MCF 10A (cell line): ENCODE measurements around the gene REG1B. TPM values are rescaled to one million over a fixed set of nuclear protein-coding genes. Genes with fewer than 3 reads are reported as not detected.

Experiments used
- BruUV-seq: library from RNA; stranded (reverse); fragments of 400-500 nt; replicated peaks from 2 replicates; lab custom pipeline; 2021; lab: Mats Ljungman, UMichigan
- CTCF ChIA-PET: fragments of 300-600 bp; sonication (Branson Sonifier 250); formaldehyde crosslinking; extraction: SDS; loops from one replicate; lab custom pipeline; 2021; ENCODE audit warnings: antibody characterized with exemption, inconsistent platforms; lab: Yijun Ruan, JAX
- POLR2A ChIA-PET: fragments of 300-600, 350-650 bp; sonication (Branson Sonifier 250); formaldehyde crosslinking; extraction: SDS; loops from one replicate; lab custom pipeline; 2020; ENCODE audit warnings: antibody characterized with exemption, inconsistent platforms; lab: Yijun Ruan, JAX
- DNase-seq: peaks from one replicate; pipeline ENCODE4 v3.0.0-alpha.2; 2018; ENCODE audit not compliant: unreplicated experiment
- H3K27ac Mint-ChIP-seq: one replicate; pipeline ENCODE4 v1.8.0; 2022; ENCODE audit warnings: mild to moderate bottlenecking, low read depth, mixed read lengths; ENCODE audit not compliant: unreplicated experiment
- H3K27me3 Mint-ChIP-seq: one replicate; pipeline ENCODE4 v1.8.0; 2022; ENCODE audit warnings: mixed read lengths; ENCODE audit not compliant: insufficient read depth, unreplicated experiment
- H3K36me3 Mint-ChIP-seq: one replicate; pipeline ENCODE4 v1.8.0; 2022; ENCODE audit warnings: mild to moderate bottlenecking, moderate library complexity, mixed read lengths; ENCODE audit not compliant: insufficient read depth, unreplicated experiment
- H3K4me1 Mint-ChIP-seq: one replicate; pipeline ENCODE4 v1.8.0; 2022; ENCODE audit warnings: mixed read lengths; ENCODE audit not compliant: insufficient read depth, unreplicated experiment
- H3K4me3 Mint-ChIP-seq: one replicate; pipeline ENCODE4 v1.8.0; 2022; ENCODE audit warnings: mild to moderate bottlenecking, moderate library complexity, mixed read lengths; ENCODE audit not compliant: unreplicated experiment
- H3K9me3 Mint-ChIP-seq: one replicate; pipeline ENCODE4 v1.8.0; 2022; ENCODE audit warnings: mixed read lengths; ENCODE audit not compliant: unreplicated experiment
- intact Hi-C: fragments of 100-400 bp; cut with micrococcal nuclease; formaldehyde crosslinking; loops from 2 replicates; pipeline ENCODE4 v1.14.1; 2022
- total RNA-seq: library from RNA; stranded (reverse); gene quantifications from 2 replicates; pipeline ENCODE4 v1.2.3, GENCODE V29; 2022
- TF ChIP-seq, protein P1 (sequence below): fragments of 200-600 bp; IDR thresholded peaks from one replicate; pipeline ENCODE4 v1.8.0; 2022; ENCODE audit warnings: antibody characterized with exemption, mild to moderate bottlenecking; ENCODE audit not compliant: unreplicated experiment

The REG1B gene
- total RNA-seq, 1 experiment from 2014 or later = not detected

DNA sequence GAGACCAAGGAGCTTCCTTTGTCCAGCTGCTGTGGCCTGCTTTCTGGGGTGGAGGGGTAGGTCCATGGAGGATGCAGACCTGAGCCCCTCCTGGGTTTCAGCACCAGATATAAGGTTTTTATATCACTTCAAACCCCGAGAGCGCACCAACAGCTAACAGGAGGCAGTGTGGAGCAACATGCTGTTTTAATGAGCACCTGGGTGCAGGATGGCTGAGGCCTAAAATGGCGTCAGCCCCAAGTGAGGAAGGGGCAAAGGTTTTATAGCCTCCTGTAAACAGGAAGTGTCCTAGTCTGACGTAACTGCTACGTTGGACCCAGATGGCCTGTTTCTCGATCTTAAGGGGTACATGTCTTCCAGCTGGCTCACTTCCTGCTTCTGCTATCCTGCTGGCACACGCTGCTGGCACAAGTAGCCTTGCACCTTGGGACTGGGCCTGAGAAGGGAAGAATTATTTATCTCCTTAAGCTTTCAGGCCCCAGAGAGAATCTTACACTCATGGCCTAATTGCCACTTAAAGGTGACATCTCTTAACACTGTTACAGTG is 11.4 kb upstream of the REG1B start:
- no TSS peak for BruUV-seq
- intact Hi-C loops = no loop called here
- H3K4me3 Mint-ChIP-seq = no peak overlapping the region
- no peaks in the 10 kb centered on the region for H3K4me1 Mint-ChIP-seq
- H3K27me3 Mint-ChIP-seq = no peaks in the 10 kb centered on the region
- no peak for DNase-seq
- TF ChIP-seq, protein P1, sequence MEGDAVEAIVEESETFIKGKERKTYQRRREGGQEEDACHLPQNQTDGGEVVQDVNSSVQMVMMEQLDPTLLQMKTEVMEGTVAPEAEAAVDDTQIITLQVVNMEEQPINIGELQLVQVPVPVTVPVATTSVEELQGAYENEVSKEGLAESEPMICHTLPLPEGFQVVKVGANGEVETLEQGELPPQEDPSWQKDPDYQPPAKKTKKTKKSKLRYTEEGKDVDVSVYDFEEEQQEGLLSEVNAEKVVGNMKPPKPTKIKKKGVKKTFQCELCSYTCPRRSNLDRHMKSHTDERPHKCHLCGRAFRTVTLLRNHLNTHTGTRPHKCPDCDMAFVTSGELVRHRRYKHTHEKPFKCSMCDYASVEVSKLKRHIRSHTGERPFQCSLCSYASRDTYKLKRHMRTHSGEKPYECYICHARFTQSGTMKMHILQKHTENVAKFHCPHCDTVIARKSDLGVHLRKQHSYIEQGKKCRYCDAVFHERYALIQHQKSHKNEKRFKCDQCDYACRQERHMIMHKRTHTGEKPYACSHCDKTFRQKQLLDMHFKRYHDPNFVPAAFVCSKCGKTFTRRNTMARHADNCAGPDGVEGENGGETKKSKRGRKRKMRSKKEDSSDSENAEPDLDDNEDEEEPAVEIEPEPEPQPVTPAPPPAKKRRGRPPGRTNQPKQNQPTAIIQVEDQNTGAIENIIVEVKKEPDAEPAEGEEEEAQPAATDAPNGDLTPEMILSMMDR = no peak
- POLR2A ChIA-PET = no interaction called here
- no peak overlapping the region for H3K27ac Mint-ChIP-seq
- no peaks in the 10 kb centered on the region for H3K36me3 Mint-ChIP-seq
- H3K9me3 Mint-ChIP-seq = peaks cover 10% of the 10 kb centered on the region
- CTCF ChIA-PET = no interaction called here

DNA sequence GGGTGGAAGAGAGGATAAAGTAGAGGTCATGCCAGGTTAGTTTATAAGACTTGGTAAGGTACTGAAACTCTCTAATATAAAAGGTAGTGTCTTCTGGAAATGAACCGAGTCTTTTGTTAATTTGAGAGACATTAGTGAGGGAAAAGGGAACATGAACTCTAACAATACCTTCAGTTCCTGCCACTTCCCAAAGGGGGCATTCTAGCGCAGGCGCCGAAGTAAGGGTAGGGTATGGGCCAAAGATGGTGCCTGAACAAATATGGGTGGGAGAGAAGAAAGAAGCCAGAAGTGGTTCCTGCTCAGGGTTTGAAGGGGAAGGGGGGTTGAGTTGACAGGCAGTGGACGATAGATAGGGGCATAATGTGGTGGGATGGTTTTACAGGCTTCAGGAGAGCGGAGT is 10.1 kb upstream of the REG1B start:
- no peak overlapping the region for H3K4me3 Mint-ChIP-seq
- intact Hi-C loops = no loop called here
- H3K4me1 Mint-ChIP-seq = no peaks in the 10 kb centered on the region
- TF ChIP-seq, protein P1 = no peak
- H3K9me3 Mint-ChIP-seq = peaks cover 8% of the 10 kb centered on the region
- POLR2A ChIA-PET = interaction anchor here (0.6 kb wide), 1 partner anchor 23 kb away, joined by 3 read pairs; the partner anchor contains the start of gene REG1A
- CTCF ChIA-PET = no interaction called here
- H3K27me3 Mint-ChIP-seq = no peaks in the 10 kb centered on the region
- no peaks in the 10 kb centered on the region for H3K36me3 Mint-ChIP-seq
- BruUV-seq = no TSS peak
- DNase-seq = no peak
- no peak overlapping the region for H3K27ac Mint-ChIP-seq

DNA sequence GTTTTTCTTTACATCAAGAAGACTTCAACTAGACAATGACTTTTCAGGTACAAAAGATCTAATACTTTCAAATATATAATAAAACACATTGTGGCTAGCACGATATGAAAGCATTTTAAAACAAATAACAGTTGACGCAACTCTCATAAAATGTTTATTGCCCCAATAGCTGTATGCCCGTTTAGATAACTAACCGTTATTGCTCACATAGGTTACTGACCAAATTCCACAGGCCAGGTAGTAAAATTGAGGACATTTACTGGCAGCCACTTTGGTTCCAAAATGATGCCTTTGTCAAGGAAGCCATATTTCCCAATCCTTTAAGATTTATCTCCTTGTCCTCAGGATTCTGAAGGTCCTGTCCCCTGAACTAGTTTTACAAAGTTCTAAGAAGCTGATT is 2.9 kb upstream of the REG1B start:
- intact Hi-C loops = no loop called here
- Mint-ChIP-seq H3K4me3 (no peak overlapping the region), H3K4me1 (no peaks in the 10 kb centered on the region), H3K27me3 (no peaks in the 10 kb centered on the region), H3K27ac (no peak overlapping the region), H3K9me3 (peaks cover 21% of the 10 kb centered on the region), H3K36me3 (no peaks in the 10 kb centered on the region)
- TF ChIP-seq, protein P1 = no peak
- ChIA-PET CTCF (interaction anchor here (0.6 to 0.9 kb wide), 2 partner anchors 25 to 48 kb away, joined by 3 read pairs; no protein-coding TSS in a partner anchor), POLR2A (no interaction called here)
- DNase-seq = no peak
- no TSS peak for BruUV-seq

DNA sequence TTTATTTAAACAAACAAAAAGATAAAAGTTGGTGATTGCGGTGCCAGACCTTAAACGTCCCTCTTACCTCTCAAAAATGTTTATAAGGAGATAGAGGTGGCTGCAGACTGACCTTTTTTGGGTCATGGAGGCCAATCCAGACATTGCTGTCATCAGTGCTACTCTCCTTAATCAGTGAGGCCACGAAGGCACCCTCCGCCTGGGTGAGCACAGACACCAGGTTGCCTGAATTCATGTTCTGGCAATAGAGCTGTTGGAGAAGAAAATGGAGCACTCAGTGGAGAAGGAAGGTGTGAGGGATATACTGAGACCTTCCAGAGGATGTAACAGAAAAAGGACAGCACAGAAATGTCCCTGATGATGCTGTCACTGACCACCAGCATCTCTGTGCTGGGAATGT is 1.5 kb downstream of the REG1B start:
- no TSS peak for BruUV-seq
- Mint-ChIP-seq H3K27ac (no peak overlapping the region), H3K4me3 (no peak overlapping the region), H3K9me3 (peaks cover 26% of the 10 kb centered on the region), H3K36me3 (no peaks in the 10 kb centered on the region), H3K4me1 (no peaks in the 10 kb centered on the region), H3K27me3 (no peaks in the 10 kb centered on the region)
- ChIA-PET CTCF (interaction anchor here (0.6 to 0.7 kb wide), 2 partner anchors 118 to 419 kb away, joined by 3 to 4 read pairs; no protein-coding TSS in a partner anchor), POLR2A (no interaction called here)
- DNase-seq = no peak
- TF ChIP-seq, protein P1 = no peak
- intact Hi-C loops = no loop called here
